GM12874 (cell line): Measurements from ENCODE around the gene ALPI.

ENCODE experiments used
- TF ChIP-seq, protein P1 (sequence below): IDR thresholded peaks from 2 replicates; pipeline ENCODE4 v1.5.1; 2011; ENCODE audit warnings: low read depth, mild to moderate bottlenecking, control low read depth, low read length, moderate library complexity; ENCODE audit not compliant: insufficient read depth

The ALPI gene

GRCh38 chr2:232489516-232490220, 33.7 kb downstream of the ALPI start:
- TF ChIP-seq, protein P1, sequence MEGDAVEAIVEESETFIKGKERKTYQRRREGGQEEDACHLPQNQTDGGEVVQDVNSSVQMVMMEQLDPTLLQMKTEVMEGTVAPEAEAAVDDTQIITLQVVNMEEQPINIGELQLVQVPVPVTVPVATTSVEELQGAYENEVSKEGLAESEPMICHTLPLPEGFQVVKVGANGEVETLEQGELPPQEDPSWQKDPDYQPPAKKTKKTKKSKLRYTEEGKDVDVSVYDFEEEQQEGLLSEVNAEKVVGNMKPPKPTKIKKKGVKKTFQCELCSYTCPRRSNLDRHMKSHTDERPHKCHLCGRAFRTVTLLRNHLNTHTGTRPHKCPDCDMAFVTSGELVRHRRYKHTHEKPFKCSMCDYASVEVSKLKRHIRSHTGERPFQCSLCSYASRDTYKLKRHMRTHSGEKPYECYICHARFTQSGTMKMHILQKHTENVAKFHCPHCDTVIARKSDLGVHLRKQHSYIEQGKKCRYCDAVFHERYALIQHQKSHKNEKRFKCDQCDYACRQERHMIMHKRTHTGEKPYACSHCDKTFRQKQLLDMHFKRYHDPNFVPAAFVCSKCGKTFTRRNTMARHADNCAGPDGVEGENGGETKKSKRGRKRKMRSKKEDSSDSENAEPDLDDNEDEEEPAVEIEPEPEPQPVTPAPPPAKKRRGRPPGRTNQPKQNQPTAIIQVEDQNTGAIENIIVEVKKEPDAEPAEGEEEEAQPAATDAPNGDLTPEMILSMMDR: no peak

DNA sequence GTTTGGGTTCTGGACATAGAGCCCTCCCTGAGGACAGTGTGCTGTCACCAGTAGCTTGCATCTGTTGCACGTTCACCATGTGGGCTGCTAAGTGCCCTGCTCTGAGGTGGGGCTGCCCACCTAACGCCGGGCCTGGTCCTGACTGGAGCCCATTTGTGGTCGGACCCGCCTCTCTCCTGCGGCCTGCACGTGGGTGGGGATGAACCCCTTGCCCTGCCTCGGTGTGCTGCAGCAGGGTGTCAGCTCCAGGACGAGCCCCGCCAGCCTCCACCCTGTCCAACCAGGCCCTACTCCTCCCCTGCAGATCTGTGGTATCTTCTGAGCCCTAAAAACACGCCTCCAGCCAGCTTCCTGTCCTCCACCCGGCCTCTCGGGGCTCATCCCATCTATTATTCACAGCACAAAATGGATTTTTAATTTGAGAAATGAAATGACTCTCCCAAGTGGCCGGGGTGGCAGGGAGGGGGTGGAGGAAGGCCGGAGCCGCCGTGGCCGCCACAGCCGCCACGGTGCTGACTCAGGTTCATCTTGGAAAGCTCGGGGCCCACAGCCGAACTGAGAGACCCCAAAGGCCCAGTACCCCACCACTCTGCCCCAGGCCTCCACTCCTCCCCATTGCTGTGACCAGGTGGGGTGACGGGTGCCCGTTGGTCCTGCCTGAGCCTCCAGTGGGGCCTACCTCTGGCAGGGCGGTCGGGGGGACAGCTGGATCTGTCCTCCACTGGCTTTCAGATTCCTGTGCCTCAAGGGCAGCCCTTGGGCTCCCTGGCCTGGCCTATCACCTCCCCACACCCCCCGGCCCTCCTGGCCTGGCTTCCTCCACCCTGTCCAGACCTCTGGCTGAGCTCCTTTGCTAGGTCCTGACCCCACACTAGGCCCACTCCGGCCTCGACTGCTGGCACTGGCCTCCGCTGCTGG, 34.5 kb downstream of the ALPI start:
- TF ChIP-seq, protein P1: no peak

- TF ChIP-seq, protein P1: no peak
Observed at GRCh38 chr2:232491139-232491780, 35.3 kb downstream of the ALPI start.

GRCh38 chr2:232492236-232492848, 36.4 kb downstream of the ALPI start:
- TF ChIP-seq, protein P1: no peak

DNA sequence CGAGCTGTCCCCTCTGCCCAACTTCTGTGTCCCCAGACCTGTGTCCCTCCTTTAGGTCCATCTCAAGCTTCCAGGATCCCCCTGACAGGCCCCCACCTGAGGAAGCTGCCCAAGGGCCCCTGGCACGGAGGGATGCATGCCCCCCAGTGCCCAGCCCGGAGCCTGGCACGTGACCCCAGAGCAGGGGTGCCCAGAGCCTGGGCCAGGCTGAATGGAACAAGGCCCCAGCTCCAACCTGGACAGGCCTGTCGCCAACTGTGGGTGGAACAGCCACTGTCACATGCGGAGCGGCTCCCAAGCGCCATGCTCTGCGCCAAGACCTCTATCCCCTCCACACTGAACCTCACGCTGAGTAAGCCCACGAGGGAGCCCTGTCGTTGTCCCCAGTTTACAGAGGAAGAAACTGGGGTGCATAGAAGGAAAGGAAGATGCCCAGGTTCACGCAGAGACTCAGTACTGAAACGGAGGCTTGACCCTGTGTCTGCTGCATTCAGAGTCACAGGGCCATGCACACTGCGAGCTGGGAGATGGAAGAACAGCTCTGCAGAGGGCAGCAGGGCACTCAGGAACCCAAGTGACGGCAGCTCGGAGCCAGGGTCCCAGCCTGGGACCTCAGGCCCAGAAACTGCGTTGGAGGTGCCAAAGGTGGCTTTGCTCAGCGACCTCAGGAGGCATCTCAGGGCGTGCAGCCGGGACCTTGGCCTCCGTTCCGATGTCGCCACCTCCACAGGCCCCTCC, 37.2 kb downstream of the ALPI start:
- TF ChIP-seq, protein P1: no peak

- TF ChIP-seq, protein P1: no peak
Observed at GRCh38 chr2:232493701-232494474, 37.9 kb downstream of the ALPI start.
